ENCODE results near the gene FGGY. TPM values are rescaled to one million over a fixed set of nuclear protein-coding genes. Genes with fewer than 3 reads are reported as not detected.

The FGGY gene
- total RNA-seq, 2 donors from 2014 or later, result 14.1 to 14.8 TPM

DNA sequence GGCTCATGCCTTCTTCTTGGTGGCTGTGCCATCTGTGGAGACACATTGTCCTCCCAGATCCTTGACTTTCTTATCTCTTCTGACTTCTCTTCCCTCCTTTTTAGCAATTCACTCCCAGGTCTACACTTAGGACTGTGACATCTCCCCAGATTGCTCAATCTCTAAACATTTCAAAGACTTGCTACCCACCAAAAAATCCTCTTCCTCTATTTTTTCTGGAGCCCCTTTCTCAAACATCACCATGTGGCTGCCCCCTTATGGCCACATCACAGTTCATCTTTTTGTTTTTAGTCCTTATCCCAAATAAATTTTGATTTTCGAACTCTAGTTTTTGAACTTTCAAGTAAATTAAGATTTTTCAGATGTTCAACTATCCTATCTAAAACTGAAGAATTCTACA lies 369.2 kb downstream of the FGGY start:
- H3K9ac ChIP-seq (ENCODE audit: extremely low read depth, low read length, poor library complexity, severe bottlenecking), result no peak overlapping the region
- 100% methylated on average over 1 of the region's 1 CpG for WGBS, 2 experiments (ENCODE audit: insufficient coverage in 1 of 2, insufficient read length in 1 of 2)
- peaks cover 13% of the 10 kb centered on the region for H3K4me1 ChIP-seq (ENCODE audit: control insufficient read depth, insufficient read depth, low read length)
- no peaks in the 10 kb centered on the region for H3K9me3 ChIP-seq (ENCODE audit: control insufficient read depth, low read length)
- Mint-ChIP-seq H3K4me3 (no peak overlapping the region), H3K27ac (no peak overlapping the region), H3K27me3 (ENCODE audit: insufficient read depth) (no peaks in the 10 kb centered on the region), H3K4me1 (peaks cover 8% of the 10 kb centered on the region), H3K9me3 (no peaks in the 10 kb centered on the region), H3K36me3 (ENCODE audit: low read depth) (no peaks in the 10 kb centered on the region)
- H3K27me3 ChIP-seq (ENCODE audit: control insufficient read depth, insufficient read depth, low read length, poor library complexity, severe bottlenecking), result no peaks in the 10 kb centered on the region
- DNase-seq, result no peak
- TF ChIP-seq, protein P1, sequence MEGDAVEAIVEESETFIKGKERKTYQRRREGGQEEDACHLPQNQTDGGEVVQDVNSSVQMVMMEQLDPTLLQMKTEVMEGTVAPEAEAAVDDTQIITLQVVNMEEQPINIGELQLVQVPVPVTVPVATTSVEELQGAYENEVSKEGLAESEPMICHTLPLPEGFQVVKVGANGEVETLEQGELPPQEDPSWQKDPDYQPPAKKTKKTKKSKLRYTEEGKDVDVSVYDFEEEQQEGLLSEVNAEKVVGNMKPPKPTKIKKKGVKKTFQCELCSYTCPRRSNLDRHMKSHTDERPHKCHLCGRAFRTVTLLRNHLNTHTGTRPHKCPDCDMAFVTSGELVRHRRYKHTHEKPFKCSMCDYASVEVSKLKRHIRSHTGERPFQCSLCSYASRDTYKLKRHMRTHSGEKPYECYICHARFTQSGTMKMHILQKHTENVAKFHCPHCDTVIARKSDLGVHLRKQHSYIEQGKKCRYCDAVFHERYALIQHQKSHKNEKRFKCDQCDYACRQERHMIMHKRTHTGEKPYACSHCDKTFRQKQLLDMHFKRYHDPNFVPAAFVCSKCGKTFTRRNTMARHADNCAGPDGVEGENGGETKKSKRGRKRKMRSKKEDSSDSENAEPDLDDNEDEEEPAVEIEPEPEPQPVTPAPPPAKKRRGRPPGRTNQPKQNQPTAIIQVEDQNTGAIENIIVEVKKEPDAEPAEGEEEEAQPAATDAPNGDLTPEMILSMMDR (conservative IDR thresholded peaks at IDR 0.05), result peak; percentile 49
- H3K27ac ChIP-seq (ENCODE audit: low read depth, low read length), result no peak overlapping the region
- H3K4me3 ChIP-seq (ENCODE audit: low read length), result no peak overlapping the region
- H3K36me3 ChIP-seq (ENCODE audit: control insufficient read depth, insufficient read depth, low read length), result no peaks in the 10 kb centered on the region

DNA sequence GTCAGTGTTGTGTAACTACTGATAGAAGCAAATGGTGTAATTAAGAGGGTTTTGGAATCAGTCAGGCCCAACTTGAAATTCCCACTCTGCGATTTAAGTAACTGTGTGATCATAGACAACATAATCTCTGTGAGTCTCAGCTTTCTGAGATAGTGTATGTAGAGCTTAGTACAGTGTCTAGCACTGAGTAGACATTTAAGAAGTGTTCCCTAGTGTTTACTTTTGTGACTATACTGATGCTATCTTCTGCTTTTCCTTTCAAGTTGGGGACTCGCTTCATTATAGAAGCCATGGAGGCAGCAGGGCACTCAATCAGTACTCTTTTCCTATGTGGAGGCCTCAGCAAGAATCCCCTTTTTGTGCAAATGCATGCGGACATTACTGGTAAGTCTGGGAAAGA lies 370.1 kb downstream of the FGGY start:
- no peak overlapping the region for H3K4me3 ChIP-seq (ENCODE audit: low read length)
- no peaks in the 10 kb centered on the region for H3K27me3 ChIP-seq (ENCODE audit: control insufficient read depth, insufficient read depth, low read length, poor library complexity, severe bottlenecking)
- no peak for DNase-seq
- H3K27ac Mint-ChIP-seq, result no peak overlapping the region
- H3K9ac ChIP-seq (ENCODE audit: extremely low read depth, low read length, poor library complexity, severe bottlenecking), result no peak overlapping the region
- 93 to 96% methylated on average over 3 of the region's 3 CpGs for WGBS, 2 experiments (ENCODE audit: insufficient coverage in 1 of 2, insufficient read length in 1 of 2)
- H3K36me3 ChIP-seq (ENCODE audit: control insufficient read depth, insufficient read depth, low read length), result no peaks in the 10 kb centered on the region
- no peaks in the 10 kb centered on the region for H3K36me3 Mint-ChIP-seq (ENCODE audit: low read depth)
- peaks cover 8% of the 10 kb centered on the region for H3K4me1 Mint-ChIP-seq
- H3K4me1 ChIP-seq (ENCODE audit: control insufficient read depth, insufficient read depth, low read length), result peaks cover 13% of the 10 kb centered on the region
- no peaks in the 10 kb centered on the region for H3K27me3 Mint-ChIP-seq (ENCODE audit: insufficient read depth)
- H3K9me3 ChIP-seq (ENCODE audit: control insufficient read depth, low read length), result no peaks in the 10 kb centered on the region
- TF ChIP-seq, protein P1 (conservative IDR thresholded peaks at IDR 0.05), result no peak
- H3K9me3 Mint-ChIP-seq, result no peaks in the 10 kb centered on the region
- H3K27ac ChIP-seq (ENCODE audit: low read depth, low read length), result no peak overlapping the region
- no peak overlapping the region for H3K4me3 Mint-ChIP-seq

DNA sequence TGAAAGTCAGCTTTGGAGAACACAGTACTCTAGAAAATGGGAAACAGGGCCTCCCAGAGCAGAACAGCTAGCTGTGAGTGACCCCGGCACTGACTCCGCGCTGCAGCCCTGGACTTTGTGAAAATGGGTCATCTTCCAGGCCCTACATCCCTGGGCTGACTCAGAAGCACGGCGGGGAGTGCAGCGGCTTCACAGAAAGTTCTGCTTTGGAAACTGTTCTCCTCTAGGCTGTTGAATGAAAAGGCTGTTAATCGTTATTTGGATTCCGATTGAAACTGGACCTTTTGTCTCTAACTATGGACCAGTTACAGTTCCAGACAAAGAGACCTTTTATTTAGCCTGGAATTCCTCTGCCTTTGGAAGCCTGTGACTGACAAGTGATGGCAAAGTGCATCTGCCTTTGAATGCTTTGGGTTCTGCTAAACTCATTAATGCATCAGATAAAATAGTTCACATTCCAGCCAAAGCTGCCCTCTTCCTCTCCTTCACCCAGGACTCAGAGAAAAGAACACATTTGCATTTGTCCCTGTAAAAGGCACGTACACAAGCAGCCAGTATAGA lies 372.9 kb downstream of the FGGY start:
- H3K27ac ChIP-seq (ENCODE audit: low read depth, low read length), result peak overlapping the region; percentile 97
- Mint-ChIP-seq H3K4me1 (peaks cover 17% of the 10 kb centered on the region), H3K27ac (peak overlapping the region; percentile 50), H3K27me3 (ENCODE audit: insufficient read depth) (no peaks in the 10 kb centered on the region), H3K36me3 (ENCODE audit: low read depth) (no peaks in the 10 kb centered on the region), H3K9me3 (no peaks in the 10 kb centered on the region), H3K4me3 (no peak overlapping the region)
- WGBS, 2 experiments (ENCODE audit: insufficient coverage in 1 of 2, insufficient read length in 1 of 2), result 34 to 55% methylated on average over 5 to 9 of the region's 9 CpGs
- DNase-seq, result peak; percentile 70
- H3K9me3 ChIP-seq (ENCODE audit: control insufficient read depth, low read length), result no peaks in the 10 kb centered on the region
- no peaks in the 10 kb centered on the region for H3K27me3 ChIP-seq (ENCODE audit: control insufficient read depth, insufficient read depth, low read length, poor library complexity, severe bottlenecking)
- peaks cover 8% of the 10 kb centered on the region for H3K4me1 ChIP-seq (ENCODE audit: control insufficient read depth, insufficient read depth, low read length)
- H3K36me3 ChIP-seq (ENCODE audit: control insufficient read depth, insufficient read depth, low read length), result no peaks in the 10 kb centered on the region
- TF ChIP-seq, protein P1 (conservative IDR thresholded peaks at IDR 0.05), result no peak
- H3K9ac ChIP-seq (ENCODE audit: extremely low read depth, low read length, poor library complexity, severe bottlenecking), result no peak overlapping the region
- no peak overlapping the region for H3K4me3 ChIP-seq (ENCODE audit: low read length)

All from endodermal cell (in vitro differentiated cells).